Effector CD8-positive, alpha-beta T cell (primary cell): Measurements from ENCODE around the gene DIAPH2.

Source experiments
- DNase-seq: peaks from one replicate; lab custom pipeline; 2025; lab: John Stamatoyannopoulos, UW

The DIAPH2 gene

GRCh38 chrX:97306771-97307470 is 622.3 kb downstream of the DIAPH2 start:
- no peak for DNase-seq

GRCh38 chrX:97308171-97308570 is 623.5 kb downstream of the DIAPH2 start:
- DNase-seq: no peak

- DNase-seq: no peak
Measured at GRCh38 chrX:97309487-97310116, 625.0 kb downstream of the DIAPH2 start.

GRCh38 chrX:97310373-97310772 is 625.7 kb downstream of the DIAPH2 start:
- DNase-seq: no peak

GRCh38 chrX:97311066-97311778 is 626.6 kb downstream of the DIAPH2 start:
- DNase-seq: no peak

GRCh38 chrX:97314345-97314744 is 629.7 kb downstream of the DIAPH2 start:
- no peak for DNase-seq

- no peak for DNase-seq
Measured at GRCh38 chrX:97315939-97316338, 631.3 kb downstream of the DIAPH2 start.

GRCh38 chrX:97320305-97320704 is 635.7 kb downstream of the DIAPH2 start:
- DNase-seq: no peak

GRCh38 chrX:97322401-97322800 is 637.8 kb downstream of the DIAPH2 start:
- DNase-seq: no peak

- no peak for DNase-seq
Measured at GRCh38 chrX:97326456-97326855, 641.8 kb downstream of the DIAPH2 start.

- no peak for DNase-seq
Measured at GRCh38 chrX:97328853-97329390, 644.3 kb downstream of the DIAPH2 start.

- no peak for DNase-seq
Measured at GRCh38 chrX:97330151-97330550, 645.5 kb downstream of the DIAPH2 start.

GRCh38 chrX:97332963-97333362 is 648.3 kb downstream of the DIAPH2 start:
- DNase-seq: no peak

GRCh38 chrX:97334850-97335249 is 650.2 kb downstream of the DIAPH2 start:
- no peak for DNase-seq

GRCh38 chrX:97344724-97345123 is 660.1 kb downstream of the DIAPH2 start:
- DNase-seq: no peak

GRCh38 chrX:97358941-97359340 is 674.3 kb downstream of the DIAPH2 start:
- DNase-seq: no peak

GRCh38 chrX:97363843-97364242 is 679.2 kb downstream of the DIAPH2 start:
- no peak for DNase-seq

GRCh38 chrX:97366237-97366636 is 681.6 kb downstream of the DIAPH2 start:
- DNase-seq: no peak

GRCh38 chrX:97367125-97367524 is 682.5 kb downstream of the DIAPH2 start:
- DNase-seq: no peak

- DNase-seq: no peak
Measured at GRCh38 chrX:97369947-97370346, 685.3 kb downstream of the DIAPH2 start.

- DNase-seq: no peak
Measured at GRCh38 chrX:97372001-97372766, 687.5 kb downstream of the DIAPH2 start.

GRCh38 chrX:97374266-97374665 is 689.6 kb downstream of the DIAPH2 start:
- no peak for DNase-seq
